AG09309 (cell line): ENCODE measurements around the gene WDR17.

Source experiments
- DNase-seq: peaks from one replicate; pipeline ENCODE4 v3.0.0-alpha.2; 2010; ENCODE audit warnings: low read depth
- H3K4me3 ChIP-seq: 2 replicates; pipeline ENCODE4 v1.5.1; 2011; ENCODE audit warnings: mild to moderate bottlenecking, low read depth, low read length, moderate library complexity; ENCODE audit not compliant: control insufficient read depth
- CTCF ChIP-seq: IDR thresholded peaks from 2 replicates; pipeline ENCODE4 v1.5.1; 2011; ENCODE audit warnings: mild to moderate bottlenecking, low read depth, low read length, inconsistent platforms; ENCODE audit not compliant: insufficient read depth, control insufficient read depth; ENCODE audit errors: missing control alignments

The WDR17 gene

GRCh38 chr4:176142253-176142652, 76.6 kb downstream of the WDR17 start:
- no peak for DNase-seq
- no peak overlapping the region for H3K4me3 ChIP-seq
- no peak for TF ChIP-seq CTCF

GRCh38 chr4:176149680-176150355, 84.2 kb downstream of the WDR17 start:
- TF ChIP-seq CTCF = no peak
- DNase-seq = no peak
- H3K4me3 ChIP-seq = no peak overlapping the region

GRCh38 chr4:176150356-176150682, 84.7 kb downstream of the WDR17 start:
- TF ChIP-seq CTCF = peak; percentile 36
- DNase-seq = peak; percentile 13
- H3K4me3 ChIP-seq = no peak overlapping the region

- H3K4me3 ChIP-seq = no peak overlapping the region
- no peak for DNase-seq
- TF ChIP-seq CTCF = no peak
Measured at GRCh38 chr4:176150704-176151103, 85.1 kb downstream of the WDR17 start.

GRCh38 chr4:176153124-176153523, 87.5 kb downstream of the WDR17 start:
- DNase-seq = no peak
- no peak for TF ChIP-seq CTCF
- H3K4me3 ChIP-seq = no peak overlapping the region

GRCh38 chr4:176156656-176157055, 91.0 kb downstream of the WDR17 start:
- no peak overlapping the region for H3K4me3 ChIP-seq
- TF ChIP-seq CTCF = no peak
- peak; percentile 84 for DNase-seq

- no peak for TF ChIP-seq CTCF
- no peak for DNase-seq
- no peak overlapping the region for H3K4me3 ChIP-seq
Measured at GRCh38 chr4:176163041-176163440, 97.4 kb downstream of the WDR17 start.
